NCI-H187 (cell line): ENCODE results near the gene ATL3.
A peak's percentile ranks its signal among the peaks of the same experiment; 100 is the strongest.
"Not testable (repeated sequence)": the region's sequence is repeated elsewhere in the genome, so short reads cannot be mapped to it uniquely, and the experiment has no call there.

Experiments
- DNase-seq, 2 experiments: peaks; one replicate each; lab custom pipeline; 2025; lab: John Stamatoyannopoulos, UW

ATL3 gene

GRCh38 chr11:63621071-63621470, 50.1 kb downstream of the ATL3 start:
- DNase-seq: no peak

- no peak for DNase-seq
These were observed 51.2 kb downstream of the ATL3 start for GRCh38 chr11:63619967-63620366.

GRCh38 chr11:63617686-63618085, 53.5 kb downstream of the ATL3 start:
- DNase-seq: not testable (repeated sequence)

- DNase-seq: no peak
These were observed 54.2 kb downstream of the ATL3 start for GRCh38 chr11:63616953-63617352.

- peak in 1 of 2 experiments; percentile 19 for DNase-seq
These were observed 57.0 kb downstream of the ATL3 start, which contains the start of gene PLAAT3 for GRCh38 chr11:63614136-63614671. PLAAT3 (minus strand) TSS chr11:63614433; CDS start chr11:63614014, 419 bp downstream.

GRCh38 chr11:63613517-63614135, 57.5 kb downstream of the ATL3 start:
- DNase-seq: no peak

GRCh38 chr11:63612181-63612580, 59.0 kb downstream of the ATL3 start:
- no peak for DNase-seq

- DNase-seq: no peak
These were observed 59.8 kb downstream of the ATL3 start for GRCh38 chr11:63611395-63611747.

- DNase-seq: peak; percentile 32 to 57
These were observed 60.4 kb downstream of the ATL3 start for GRCh38 chr11:63610604-63611394.

- DNase-seq: no peak
These were observed 61.1 kb downstream of the ATL3 start for GRCh38 chr11:63609971-63610580.

- DNase-seq: no peak
These were observed 61.6 kb downstream of the ATL3 start for GRCh38 chr11:63609536-63609935.

- no peak for DNase-seq
These were observed 62.5 kb downstream of the ATL3 start for GRCh38 chr11:63608353-63609345.

- DNase-seq: no peak
These were observed 68.0 kb downstream of the ATL3 start for GRCh38 chr11:63603180-63603518.

- not testable (repeated sequence) for DNase-seq
These were observed 68.6 kb downstream of the ATL3 start for GRCh38 chr11:63602290-63603179.

- DNase-seq: no peak
These were observed 71.7 kb downstream of the ATL3 start for GRCh38 chr11:63599211-63600122.

GRCh38 chr11:63598556-63598955, 72.6 kb downstream of the ATL3 start:
- no peak for DNase-seq

- no peak for DNase-seq
These were observed 75.9 kb downstream of the ATL3 start for GRCh38 chr11:63595296-63595695.

- DNase-seq: no peak
These were observed 78.2 kb downstream of the ATL3 start for GRCh38 chr11:63592975-63593395.

GRCh38 chr11:63590024-63590788, 81.0 kb downstream of the ATL3 start:
- no peak for DNase-seq
